ENCODE results near the gene INSIG2. TPM values are rescaled to one million over a fixed set of nuclear protein-coding genes. Genes with fewer than 3 reads are reported as not detected.

INSIG2 gene
- total RNA-seq, 1 experiment from 2014 or later: 8.7 TPM

DNA sequence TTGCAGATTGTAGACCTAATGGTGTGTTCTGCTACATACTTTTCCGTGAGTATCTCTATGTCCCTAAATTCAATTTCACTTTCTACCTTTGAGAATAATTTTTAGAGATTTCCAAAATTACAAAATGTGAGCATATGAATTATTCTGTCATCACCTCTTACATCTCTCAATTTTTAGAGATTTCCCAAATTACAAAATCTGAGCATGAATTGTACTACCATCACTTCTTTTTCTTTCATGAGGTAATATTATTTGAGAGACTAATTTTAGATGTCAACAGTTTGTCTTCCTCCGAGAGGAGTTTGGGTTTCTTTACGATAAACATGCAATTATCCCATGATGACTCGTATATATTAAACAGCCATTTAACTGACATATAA is 32.1 kb downstream of the INSIG2 start:
- Mint-ChIP-seq H3K4me3 (no peak overlapping the region), H3K27ac (no peak overlapping the region), H3K27me3 (ENCODE audit: low read depth) (no peaks in the 10 kb centered on the region), H3K4me1 (peaks cover 10 to 25% of the 10 kb centered on the region in 2 experiments; a peak in 2 of 4 replicates), H3K36me3 (ENCODE audit: insufficient read depth in 1 of 3, low read depth in 3 of 3) (no peaks in the 10 kb centered on the region), H3K9me3 (no peaks in the 10 kb centered on the region; a peak in 1 of 5 replicates)
- Histone ChIP-seq H3K14ac (ENCODE audit: insufficient read depth, low read length) (no peak overlapping the region), H2BK12ac (ENCODE audit: insufficient read length, low read depth, low read length) (no peak overlapping the region), H2BK5ac (ENCODE audit: insufficient read length, low read length) (no peak overlapping the region), H3K4ac (ENCODE audit: low read depth, low read length) (no peak overlapping the region), H3K4me1 (ENCODE audit: insufficient read depth, low read length) (no peaks in the 10 kb centered on the region; the same call in 1 of the 2 replicates), H3K56ac (ENCODE audit: insufficient read length, low read depth, low read length) (no peak overlapping the region), H4K20me1 (ENCODE audit: control insufficient read depth, insufficient read depth, insufficient read length) (no peaks in the 10 kb centered on the region), H3K4me2 (ENCODE audit: insufficient read depth, insufficient read length, low read length) (no peak overlapping the region), H3K18ac (ENCODE audit: insufficient read length, low read depth, low read length) (no peak overlapping the region), H3K79me1 (ENCODE audit: insufficient read depth, low read depth, low read length, poor library complexity, severe bottlenecking) (no peaks in the 10 kb centered on the region), H4K8ac (replicated peaks; ENCODE audit: insufficient read length, low read depth, low read length) (no peak overlapping the region), H3K27ac (ENCODE audit: insufficient read length, low read depth, low read length) (no peak overlapping the region), H4K91ac (ENCODE audit: insufficient read length, low read depth, low read length) (no peak overlapping the region), H2BK20ac (ENCODE audit: low read depth, low read length, poor library complexity, severe bottlenecking) (no peak overlapping the region), H2AK5ac (ENCODE audit: insufficient read length, low read length) (no peak overlapping the region), H3T11ph (ENCODE audit: low read length) (no peak overlapping the region), H2BK120ac (ENCODE audit: low read depth, low read length, poor library complexity, severe bottlenecking) (no peak overlapping the region), H3K9ac (ENCODE audit: extremely low read depth, insufficient read length, low read length) (no peak overlapping the region), H4K5ac (ENCODE audit: insufficient read length, low read depth, low read length) (no peak overlapping the region), H3K23ac (ENCODE audit: insufficient read length, low read depth, low read length) (no peak overlapping the region), H2AFZ (ENCODE audit: low read length) (no peak overlapping the region), H3K27me3 (ENCODE audit: insufficient read depth, low read length) (no peaks in the 10 kb centered on the region), H2BK15ac (ENCODE audit: low read depth, low read length) (no peak overlapping the region), H3K79me2 (ENCODE audit: insufficient read depth, low read length) (no peaks in the 10 kb centered on the region), H3K23me2 (ENCODE audit: insufficient read length, low read depth, low read length, poor library complexity, severe bottlenecking) (no peaks in the 10 kb centered on the region), H3K9me3 (ENCODE audit: control insufficient read depth, low read depth, low read length) (no peaks in the 10 kb centered on the region)
- DNase-seq: no peak
- no CpG with 5 or more reads among the region's 4 CpGs for WGBS (ENCODE audit: extremely low coverage, insufficient read length, low lambda C conversion rate)
- TF ChIP-seq, protein P1, sequence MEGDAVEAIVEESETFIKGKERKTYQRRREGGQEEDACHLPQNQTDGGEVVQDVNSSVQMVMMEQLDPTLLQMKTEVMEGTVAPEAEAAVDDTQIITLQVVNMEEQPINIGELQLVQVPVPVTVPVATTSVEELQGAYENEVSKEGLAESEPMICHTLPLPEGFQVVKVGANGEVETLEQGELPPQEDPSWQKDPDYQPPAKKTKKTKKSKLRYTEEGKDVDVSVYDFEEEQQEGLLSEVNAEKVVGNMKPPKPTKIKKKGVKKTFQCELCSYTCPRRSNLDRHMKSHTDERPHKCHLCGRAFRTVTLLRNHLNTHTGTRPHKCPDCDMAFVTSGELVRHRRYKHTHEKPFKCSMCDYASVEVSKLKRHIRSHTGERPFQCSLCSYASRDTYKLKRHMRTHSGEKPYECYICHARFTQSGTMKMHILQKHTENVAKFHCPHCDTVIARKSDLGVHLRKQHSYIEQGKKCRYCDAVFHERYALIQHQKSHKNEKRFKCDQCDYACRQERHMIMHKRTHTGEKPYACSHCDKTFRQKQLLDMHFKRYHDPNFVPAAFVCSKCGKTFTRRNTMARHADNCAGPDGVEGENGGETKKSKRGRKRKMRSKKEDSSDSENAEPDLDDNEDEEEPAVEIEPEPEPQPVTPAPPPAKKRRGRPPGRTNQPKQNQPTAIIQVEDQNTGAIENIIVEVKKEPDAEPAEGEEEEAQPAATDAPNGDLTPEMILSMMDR (conservative IDR thresholded peaks at IDR 0.05): no peak

All from H9 (cell line).